Neural cell (in vitro differentiated cells): ENCODE measurements around the gene INS. TPM values are rescaled to one million over a fixed set of nuclear protein-coding genes. Genes with fewer than 3 reads are reported as not detected.

Experiments used
- H2AFZ ChIP-seq: fragments of 200-600, 300-800 bp; sonication (generic), shearing (Covaris generic); 2 replicates; pipeline ENCODE4 v1.6.0; 2014; ENCODE audit warnings: low read depth, mild to moderate bottlenecking, antibody characterized with exemption, low read length, moderate library complexity
- H3F3A ChIP-seq: fragments of 200-600 bp; shearing (Covaris generic); 2 replicates; pipeline ENCODE4 v1.6.1; 2016; ENCODE audit warnings: mild to moderate bottlenecking, moderate library complexity, mixed read lengths, antibody characterized with exemption, low read length; ENCODE audit not compliant: insufficient read depth, poor library complexity, severe bottlenecking
- H3K27ac ChIP-seq: fragments of 200-600, 300-800 bp; sonication (generic), shearing (Covaris generic); 2 replicates; pipeline ENCODE4 v1.5.1; 2014; ENCODE audit warnings: mild to moderate bottlenecking, low read length, moderate library complexity
- H3K27me3 ChIP-seq: fragments of 300-800, 200-600 bp; sonication (generic), shearing (Covaris generic); 2 replicates; pipeline ENCODE4 v1.6.0; 2014; ENCODE audit warnings: mild to moderate bottlenecking, low read depth, low read length, moderate library complexity; ENCODE audit not compliant: insufficient read depth
- H3K36me3 ChIP-seq: fragments of 300-800, 200-600 bp; sonication (generic), shearing (Covaris generic); 2 replicates; pipeline ENCODE4 v1.5.1; 2014; ENCODE audit warnings: mild to moderate bottlenecking, antibody characterized with exemption, low read length, moderate library complexity; ENCODE audit not compliant: insufficient read depth
- H3K4me2 ChIP-seq: fragments of 300-800, 200-600 bp; sonication (generic), shearing (Covaris generic); 2 replicates; pipeline ENCODE4 v1.6.0; 2014; ENCODE audit warnings: mild to moderate bottlenecking, low read length
- H3K4me3 ChIP-seq: fragments of 300-800, 200-600 bp; sonication (generic), shearing (Covaris generic); 2 replicates; pipeline ENCODE4 v1.5.1; 2014; ENCODE audit warnings: mild to moderate bottlenecking, low read length, moderate library complexity
- H3K79me2 ChIP-seq: fragments of 200-600 bp; shearing (Covaris generic); replicated peaks from 2 replicates; pipeline ENCODE4 v1.6.0; 2014; ENCODE audit warnings: mild to moderate bottlenecking, low read length, moderate library complexity; ENCODE audit not compliant: insufficient read depth
- H3K9ac ChIP-seq: fragments of 300-800, 200-600 bp; sonication (generic), shearing (Covaris generic); 2 replicates; pipeline ENCODE4 v1.6.1; 2016; ENCODE audit warnings: mild to moderate bottlenecking, low read length, mixed read lengths
- H3K9me2 ChIP-seq: fragments of 200-600 bp; shearing (Covaris generic); 2 replicates; pipeline ENCODE4 v1.6.1; 2016; ENCODE audit warnings: mild to moderate bottlenecking, low read length, mixed read lengths; ENCODE audit not compliant: insufficient read depth
- H3K9me3 ChIP-seq: fragments of 200-600, 300-800 bp; sonication (generic), shearing (Covaris generic); 2 replicates; pipeline ENCODE4 v1.6.1; 2016; ENCODE audit warnings: mild to moderate bottlenecking, mixed run types, low read length, moderate library complexity, mixed read lengths
- H4K20me1 ChIP-seq: fragments of 200-600 bp; shearing (Covaris generic); 2 replicates; pipeline ENCODE4 v1.6.1; 2016; ENCODE audit warnings: mild to moderate bottlenecking, mixed run types; ENCODE audit not compliant: insufficient read depth
- CTCF ChIP-seq: fragments of 450-650 bp; IDR thresholded peaks from 2 replicates; pipeline ENCODE4 v1.5.1; 2014; ENCODE audit warnings: antibody characterized with exemption, mild to moderate bottlenecking, moderate library complexity; ENCODE audit not compliant: poor library complexity, severe bottlenecking
- EP300 ChIP-seq: fragments of 450-650 bp; conservative IDR thresholded peaks from 2 replicates; pipeline ENCODE4 v1.6.1; 2014; ENCODE audit warnings: antibody characterized with exemption, mild to moderate bottlenecking, moderate library complexity; ENCODE audit not compliant: poor library complexity, severe bottlenecking
- EZH2 ChIP-seq: fragments of 200-600, 300-800 bp; shearing (Covaris generic), sonication (generic); IDR thresholded peaks from 2 replicates; pipeline ENCODE4 v1.6.1; 2014; ENCODE audit warnings: antibody characterized with exemption, low read length, borderline replicate concordance, mild to moderate bottlenecking; ENCODE audit not compliant: insufficient read depth, poor library complexity, severe bottlenecking
- MXI1 ChIP-seq: fragments of 450-650 bp; conservative IDR thresholded peaks from 2 replicates; pipeline ENCODE4 v1.6.1; 2014; ENCODE audit warnings: antibody characterized with exemption, mild to moderate bottlenecking; ENCODE audit not compliant: poor library complexity, severe bottlenecking
- POLR2AphosphoS5 ChIP-seq: IDR thresholded peaks from 2 replicates; pipeline ENCODE4 v1.6.1; 2012
- RAD21 ChIP-seq: fragments of 450-650 bp; conservative IDR thresholded peaks from 2 replicates; pipeline ENCODE4 v1.6.1; 2014; ENCODE audit warnings: antibody characterized with exemption, mild to moderate bottlenecking, moderate library complexity
- SMC3 ChIP-seq: fragments of 450-650 bp; conservative IDR thresholded peaks from 2 replicates; pipeline ENCODE4 v1.6.1; 2014; ENCODE audit warnings: antibody characterized with exemption, mild to moderate bottlenecking, moderate library complexity; ENCODE audit not compliant: poor library complexity
- TAF1 ChIP-seq: IDR thresholded peaks from 2 replicates; pipeline ENCODE4 v1.6.1; 2012; ENCODE audit warnings: low read depth
- polyA plus RNA-seq: library from polyadenylated mRNA; depleted of rRNA; stranded (reverse); fragments of >200 nt; gene quantifications from 2 replicates; pipeline ENCODE4 v1.2.3, GENCODE V29; 2014
- TF ChIP-seq, protein P1 (sequence below): IDR thresholded peaks from 2 replicates; pipeline ENCODE4 v1.6.1; 2012; ENCODE audit warnings: borderline replicate concordance

INS gene
- polyA plus RNA-seq, 1 donor from 2014 or later, result not detected

DNA sequence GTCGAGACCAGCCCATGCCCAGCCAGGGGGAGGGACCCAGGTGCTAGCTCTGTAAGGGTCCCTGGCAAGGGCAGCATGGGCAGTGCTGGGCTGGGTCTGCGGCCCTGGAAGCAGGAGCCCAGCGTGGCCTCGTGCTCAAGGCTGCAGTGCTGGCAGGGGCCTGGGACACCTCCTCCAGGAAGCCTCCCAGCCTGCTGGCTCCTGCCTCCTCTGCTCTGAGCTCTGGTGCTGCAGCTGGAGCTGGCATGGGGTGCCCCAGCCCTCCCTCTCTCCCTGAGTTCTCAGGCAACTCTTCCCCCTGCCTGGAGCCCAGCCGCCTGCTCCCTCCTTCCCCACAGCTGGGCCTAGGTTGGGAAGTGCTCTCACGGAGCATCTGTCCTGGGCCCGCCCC, 6.8 kb downstream of the INS start:
- no peak overlapping the region for H3K4me3 ChIP-seq
- no peaks in the 10 kb centered on the region for H3K9me2 ChIP-seq
- no peak overlapping the region for H3K9ac ChIP-seq
- H3K36me3 ChIP-seq, result no peaks in the 10 kb centered on the region
- no peaks in the 10 kb centered on the region for H4K20me1 ChIP-seq
- H3K27me3 ChIP-seq, result no peaks in the 10 kb centered on the region
- H3K9me3 ChIP-seq, result no peaks in the 10 kb centered on the region
- no peak overlapping the region for H2AFZ ChIP-seq
- no peaks in the 10 kb centered on the region for H3K79me2 ChIP-seq
- no peak overlapping the region for H3K27ac ChIP-seq
- no peak overlapping the region for H3K4me2 ChIP-seq
- H3F3A ChIP-seq, result no peaks in the 10 kb centered on the region
- TF ChIP-seq MXI1 (no peak), SMC3 (no peak), EP300 (no peak), CTCF (no peak), TAF1 (no peak), POLR2AphosphoS5 (no peak), RAD21 (no peak), EZH2 (no peak)
- TF ChIP-seq, protein P1, sequence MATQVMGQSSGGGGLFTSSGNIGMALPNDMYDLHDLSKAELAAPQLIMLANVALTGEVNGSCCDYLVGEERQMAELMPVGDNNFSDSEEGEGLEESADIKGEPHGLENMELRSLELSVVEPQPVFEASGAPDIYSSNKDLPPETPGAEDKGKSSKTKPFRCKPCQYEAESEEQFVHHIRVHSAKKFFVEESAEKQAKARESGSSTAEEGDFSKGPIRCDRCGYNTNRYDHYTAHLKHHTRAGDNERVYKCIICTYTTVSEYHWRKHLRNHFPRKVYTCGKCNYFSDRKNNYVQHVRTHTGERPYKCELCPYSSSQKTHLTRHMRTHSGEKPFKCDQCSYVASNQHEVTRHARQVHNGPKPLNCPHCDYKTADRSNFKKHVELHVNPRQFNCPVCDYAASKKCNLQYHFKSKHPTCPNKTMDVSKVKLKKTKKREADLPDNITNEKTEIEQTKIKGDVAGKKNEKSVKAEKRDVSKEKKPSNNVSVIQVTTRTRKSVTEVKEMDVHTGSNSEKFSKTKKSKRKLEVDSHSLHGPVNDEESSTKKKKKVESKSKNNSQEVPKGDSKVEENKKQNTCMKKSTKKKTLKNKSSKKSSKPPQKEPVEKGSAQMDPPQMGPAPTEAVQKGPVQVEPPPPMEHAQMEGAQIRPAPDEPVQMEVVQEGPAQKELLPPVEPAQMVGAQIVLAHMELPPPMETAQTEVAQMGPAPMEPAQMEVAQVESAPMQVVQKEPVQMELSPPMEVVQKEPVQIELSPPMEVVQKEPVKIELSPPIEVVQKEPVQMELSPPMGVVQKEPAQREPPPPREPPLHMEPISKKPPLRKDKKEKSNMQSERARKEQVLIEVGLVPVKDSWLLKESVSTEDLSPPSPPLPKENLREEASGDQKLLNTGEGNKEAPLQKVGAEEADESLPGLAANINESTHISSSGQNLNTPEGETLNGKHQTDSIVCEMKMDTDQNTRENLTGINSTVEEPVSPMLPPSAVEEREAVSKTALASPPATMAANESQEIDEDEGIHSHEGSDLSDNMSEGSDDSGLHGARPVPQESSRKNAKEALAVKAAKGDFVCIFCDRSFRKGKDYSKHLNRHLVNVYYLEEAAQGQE, result no peak

GRCh38 chr11:2153581-2154194, 7.3 kb downstream of the INS start:
- Histone ChIP-seq H3K27me3 (no peaks in the 10 kb centered on the region), H3K4me2 (no peak overlapping the region), H3K9me3 (no peaks in the 10 kb centered on the region), H3K4me3 (no peak overlapping the region), H4K20me1 (no peaks in the 10 kb centered on the region), H2AFZ (no peak overlapping the region), H3K36me3 (no peaks in the 10 kb centered on the region), H3F3A (no peaks in the 10 kb centered on the region), H3K9ac (no peak overlapping the region), H3K9me2 (no peaks in the 10 kb centered on the region), H3K27ac (no peak overlapping the region), H3K79me2 (no peaks in the 10 kb centered on the region)
- TF ChIP-seq TAF1 (no peak), MXI1 (no peak), RAD21 (no peak), SMC3 (no peak)
- TF ChIP-seq, protein P1, result no peak
